Measurements from ENCODE around the gene EHBP1.
A peak's percentile ranks its signal among the peaks of the same experiment; 100 is the strongest.

EHBP1 gene

GRCh38 chr2:62698653-62699052 is 6.9 kb upstream of the EHBP1 start:
- Histone ChIP-seq H3K9ac (ENCODE audit: low read length) (no peak overlapping the region), H2BK15ac (ENCODE audit: low read depth, poor library complexity, severe bottlenecking) (no peak overlapping the region), H2BK12ac (ENCODE audit: low read length in 2 of 2) (no peak overlapping the region), H3K4me3 (ENCODE audit: insufficient read depth in 1 of 2, low read depth in 1 of 2, low read length in 2 of 2) (no peak overlapping the region), H2AK5ac (ENCODE audit: low read length, severe bottlenecking) (no peak overlapping the region), H3K27me3 (ENCODE audit: control insufficient read depth in 1 of 2, insufficient read depth in 1 of 2, low read length in 2 of 2) (no peaks in the 10 kb centered on the region), H3K9me3 (ENCODE audit: control insufficient read depth, low read length) (no peaks in the 10 kb centered on the region), H3K14ac (ENCODE audit: low read length in 2 of 2) (no peak overlapping the region), H2BK5ac (ENCODE audit: low read depth, low read length, poor library complexity, severe bottlenecking) (no peak overlapping the region), H3K4ac (ENCODE audit: low read depth in 1 of 2, low read length in 2 of 2) (no peak overlapping the region), H3K23ac (ENCODE audit: low read length in 2 of 2) (no peak overlapping the region), H3K79me1 (replicated peaks; ENCODE audit: low read length, poor library complexity, severe bottlenecking) (no peaks in the 10 kb centered on the region), H3K18ac (ENCODE audit: low read depth in 1 of 2, low read length in 2 of 2) (no peak overlapping the region), H4K91ac (ENCODE audit: low read length) (no peak overlapping the region), H3K27ac (ENCODE audit: low read length, poor library complexity, severe bottlenecking) (no peak overlapping the region), H2AFZ (ENCODE audit: low read depth, low read length) (no peak overlapping the region), H3K4me1 (ENCODE audit: control insufficient read depth, insufficient read depth, low read depth, low read length) (no peaks in the 10 kb centered on the region), H2BK120ac (ENCODE audit: low read depth, low read length) (no peak overlapping the region), H3K36me3 (ENCODE audit: control insufficient read depth in 1 of 2, insufficient read depth in 2 of 2, low read depth in 1 of 2, low read length in 2 of 2) (no peaks in the 10 kb centered on the region), H4K8ac (ENCODE audit: low read length) (no peak overlapping the region), H3K4me2 (ENCODE audit: low read length, poor library complexity, severe bottlenecking) (no peak overlapping the region)
- no peak for DNase-seq
- WGBS: 96% methylated on average over 1 of the region's 1 CpG

- peaks cover 0 to 25% of the 10 kb centered on the region in 2 experiments for H3K36me3 ChIP-seq (ENCODE audit: control insufficient read depth in 1 of 2, insufficient read depth in 2 of 2, low read depth in 1 of 2, low read length in 2 of 2)
- H4K8ac ChIP-seq (ENCODE audit: low read length): peak overlapping the region; percentile 84
- H2BK120ac ChIP-seq (ENCODE audit: low read depth, low read length): peak overlapping the region; percentile 49
- H3K4me3 ChIP-seq (ENCODE audit: insufficient read depth in 1 of 2, low read depth in 1 of 2, low read length in 2 of 2): peak overlapping the region; percentile 62 to 78
- H3K27me3 ChIP-seq (ENCODE audit: control insufficient read depth in 1 of 2, insufficient read depth in 1 of 2, low read length in 2 of 2): no peaks in the 10 kb centered on the region
- DNase-seq: no peak
- H3K9ac ChIP-seq (ENCODE audit: low read length): peak overlapping the region; percentile 86
- peak overlapping the region in 1 of 2 experiments; percentile 40 for H3K18ac ChIP-seq (ENCODE audit: low read depth in 1 of 2, low read length in 2 of 2)
- H3K79me1 ChIP-seq (replicated peaks; ENCODE audit: low read length, poor library complexity, severe bottlenecking): peaks cover 7% of the 10 kb centered on the region
- H2BK12ac ChIP-seq (ENCODE audit: low read length in 2 of 2): no peak overlapping the region
- H3K14ac ChIP-seq (ENCODE audit: low read length in 2 of 2): no peak overlapping the region
- H3K4ac ChIP-seq (ENCODE audit: low read depth in 1 of 2, low read length in 2 of 2): peak overlapping the region in 1 of 2 experiments; percentile 82
- H2BK15ac ChIP-seq (ENCODE audit: low read depth, poor library complexity, severe bottlenecking): no peak overlapping the region
- no peak overlapping the region for H3K23ac ChIP-seq (ENCODE audit: low read length in 2 of 2)
- WGBS: 8% methylated on average over 2 of the region's 2 CpGs
- H3K4me1 ChIP-seq (ENCODE audit: control insufficient read depth, insufficient read depth, low read depth, low read length): peaks cover 4% of the 10 kb centered on the region
- H3K4me2 ChIP-seq (ENCODE audit: low read length, poor library complexity, severe bottlenecking): peak overlapping the region; percentile 71
- H2BK5ac ChIP-seq (ENCODE audit: low read depth, low read length, poor library complexity, severe bottlenecking): no peak overlapping the region
- peak overlapping the region; percentile 51 for H2AFZ ChIP-seq (ENCODE audit: low read depth, low read length)
- H3K9me3 ChIP-seq (ENCODE audit: control insufficient read depth, low read length): peaks cover 3% of the 10 kb centered on the region
- no peak overlapping the region for H4K91ac ChIP-seq (ENCODE audit: low read length)
- H3K27ac ChIP-seq (ENCODE audit: low read length, poor library complexity, severe bottlenecking): peak overlapping the region; percentile 85
- H2AK5ac ChIP-seq (ENCODE audit: low read length, severe bottlenecking): peak overlapping the region; percentile 81
Measured at GRCh38 chr2:62704654-62705006, 883 bp upstream of the EHBP1 start.

GRCh38 chr2:62705859-62706720 is 577 bp downstream of the EHBP1 start:
- Histone ChIP-seq H3K9ac (ENCODE audit: low read length) (peak overlapping the region; percentile 96), H4K91ac (ENCODE audit: low read length) (peak overlapping the region; percentile 96), H2BK5ac (ENCODE audit: low read depth, low read length, poor library complexity, severe bottlenecking) (peak overlapping the region; percentile 37), H3K23ac (ENCODE audit: low read length in 2 of 2) (peak overlapping the region in 1 of 2 experiments; percentile 46), H3K9me3 (ENCODE audit: control insufficient read depth, low read length) (peaks cover 13% of the 10 kb centered on the region), H2AK5ac (ENCODE audit: low read length, severe bottlenecking) (no peak overlapping the region), H3K4me2 (ENCODE audit: low read length, poor library complexity, severe bottlenecking) (peak overlapping the region; percentile 87), H2AFZ (ENCODE audit: low read depth, low read length) (peak overlapping the region; percentile 55), H3K4me1 (ENCODE audit: control insufficient read depth, insufficient read depth, low read depth, low read length) (peaks cover 4% of the 10 kb centered on the region), H3K27ac (ENCODE audit: low read length, poor library complexity, severe bottlenecking) (peak overlapping the region; percentile 23), H3K18ac (ENCODE audit: low read depth in 1 of 2, low read length in 2 of 2) (peak overlapping the region; percentile 73 to 94), H2BK120ac (ENCODE audit: low read depth, low read length) (peak overlapping the region; percentile 99), H4K8ac (ENCODE audit: low read length) (no peak overlapping the region), H3K14ac (ENCODE audit: low read length in 2 of 2) (peak overlapping the region; percentile 89 to 92), H3K4ac (ENCODE audit: low read depth in 1 of 2, low read length in 2 of 2) (peak overlapping the region; percentile 84 to 97), H2BK15ac (ENCODE audit: low read depth, poor library complexity, severe bottlenecking) (peak overlapping the region; percentile 67), H2BK12ac (ENCODE audit: low read length in 2 of 2) (peak overlapping the region; percentile 21 to 39), H3K27me3 (ENCODE audit: control insufficient read depth in 1 of 2, insufficient read depth in 1 of 2, low read length in 2 of 2) (no peaks in the 10 kb centered on the region), H3K4me3 (ENCODE audit: insufficient read depth in 1 of 2, low read depth in 1 of 2, low read length in 2 of 2) (peak overlapping the region; percentile 78 to 95), H3K79me1 (replicated peaks; ENCODE audit: low read length, poor library complexity, severe bottlenecking) (peaks cover 9% of the 10 kb centered on the region), H3K36me3 (ENCODE audit: control insufficient read depth in 1 of 2, insufficient read depth in 2 of 2, low read depth in 1 of 2, low read length in 2 of 2) (peaks cover 0 to 39% of the 10 kb centered on the region in 2 experiments)
- under 1% methylated on average over 52 of the region's 57 CpGs for WGBS
- DNase-seq: peak; percentile 70

GRCh38 chr2:62706721-62707521 is 1.4 kb downstream of the EHBP1 start:
- no peak overlapping the region for H3K14ac ChIP-seq (ENCODE audit: low read length in 2 of 2)

More at GRCh38 chr2:62706721-62707521, 1.4 kb downstream of the EHBP1 start:
- Histone ChIP-seq H2AK5ac (ENCODE audit: low read length, severe bottlenecking) (no peak overlapping the region), H4K91ac (ENCODE audit: low read length) (no peak overlapping the region), H2BK120ac (ENCODE audit: low read depth, low read length) (no peak overlapping the region), H3K36me3 (ENCODE audit: control insufficient read depth in 1 of 2, insufficient read depth in 2 of 2, low read depth in 1 of 2, low read length in 2 of 2) (peaks cover 0 to 47% of the 10 kb centered on the region in 2 experiments), H2BK5ac (ENCODE audit: low read depth, low read length, poor library complexity, severe bottlenecking) (no peak overlapping the region), H3K23ac (ENCODE audit: low read length in 2 of 2) (no peak overlapping the region), H3K9ac (ENCODE audit: low read length) (peak overlapping the region; percentile 96), H3K4ac (ENCODE audit: low read depth in 1 of 2, low read length in 2 of 2) (no peak overlapping the region), H2BK12ac (ENCODE audit: low read length in 2 of 2) (peak overlapping the region in 1 of 2 experiments; percentile 31), H2BK15ac (ENCODE audit: low read depth, poor library complexity, severe bottlenecking) (no peak overlapping the region), H3K18ac (ENCODE audit: low read depth in 1 of 2, low read length in 2 of 2) (no peak overlapping the region), H3K4me2 (ENCODE audit: low read length, poor library complexity, severe bottlenecking) (peak overlapping the region; percentile 87), H2AFZ (ENCODE audit: low read depth, low read length) (no peak overlapping the region), H3K27ac (ENCODE audit: low read length, poor library complexity, severe bottlenecking) (no peak overlapping the region), H3K27me3 (ENCODE audit: control insufficient read depth in 1 of 2, insufficient read depth in 1 of 2, low read length in 2 of 2) (no peaks in the 10 kb centered on the region), H3K4me3 (ENCODE audit: insufficient read depth in 1 of 2, low read depth in 1 of 2, low read length in 2 of 2) (peak overlapping the region in 1 of 2 experiments; percentile 95), H4K8ac (ENCODE audit: low read length) (no peak overlapping the region), H3K4me1 (ENCODE audit: control insufficient read depth, insufficient read depth, low read depth, low read length) (peaks cover 4% of the 10 kb centered on the region), H3K9me3 (ENCODE audit: control insufficient read depth, low read length) (peaks cover 17% of the 10 kb centered on the region), H3K79me1 (replicated peaks; ENCODE audit: low read length, poor library complexity, severe bottlenecking) (peaks cover 11% of the 10 kb centered on the region)
- peak; percentile 12 for DNase-seq
- 68% methylated on average over 6 of the region's 7 CpGs for WGBS
